ENCODE data around the gene AAMP.
A peak's percentile ranks its signal among the peaks of the same experiment; 100 is the strongest.

Gene AAMP

DNA sequence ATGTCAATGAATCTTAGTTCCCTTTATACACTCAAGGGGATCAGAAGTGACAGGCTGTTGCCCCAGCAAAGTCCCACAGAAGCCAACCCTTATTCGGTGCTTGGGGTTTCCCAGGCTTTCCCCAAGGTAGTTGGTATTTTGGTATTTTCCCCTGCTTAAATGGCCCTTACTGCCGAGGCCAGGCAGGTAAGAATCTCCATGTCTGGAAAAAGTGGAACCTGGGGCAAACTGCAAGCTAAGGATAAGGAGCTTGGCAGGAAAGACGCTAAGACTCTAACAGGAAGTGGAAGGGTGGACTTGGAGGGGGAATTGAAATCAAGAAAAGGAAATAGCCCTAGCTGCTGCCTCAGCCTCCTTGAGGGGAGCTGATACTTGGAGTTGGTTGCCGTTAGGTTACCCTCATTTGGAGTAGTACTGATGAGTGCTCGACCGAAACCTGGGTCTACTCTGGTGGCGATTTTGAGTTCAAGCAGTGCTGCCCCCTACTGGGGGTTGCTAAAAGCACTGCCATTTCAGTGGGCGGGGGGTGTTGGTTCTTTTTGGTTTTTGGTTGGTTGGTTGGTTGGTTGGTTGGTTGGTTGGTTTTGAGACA lies 12.5 kb downstream of the AAMP start:
- DNase-seq: no peak

DNA sequence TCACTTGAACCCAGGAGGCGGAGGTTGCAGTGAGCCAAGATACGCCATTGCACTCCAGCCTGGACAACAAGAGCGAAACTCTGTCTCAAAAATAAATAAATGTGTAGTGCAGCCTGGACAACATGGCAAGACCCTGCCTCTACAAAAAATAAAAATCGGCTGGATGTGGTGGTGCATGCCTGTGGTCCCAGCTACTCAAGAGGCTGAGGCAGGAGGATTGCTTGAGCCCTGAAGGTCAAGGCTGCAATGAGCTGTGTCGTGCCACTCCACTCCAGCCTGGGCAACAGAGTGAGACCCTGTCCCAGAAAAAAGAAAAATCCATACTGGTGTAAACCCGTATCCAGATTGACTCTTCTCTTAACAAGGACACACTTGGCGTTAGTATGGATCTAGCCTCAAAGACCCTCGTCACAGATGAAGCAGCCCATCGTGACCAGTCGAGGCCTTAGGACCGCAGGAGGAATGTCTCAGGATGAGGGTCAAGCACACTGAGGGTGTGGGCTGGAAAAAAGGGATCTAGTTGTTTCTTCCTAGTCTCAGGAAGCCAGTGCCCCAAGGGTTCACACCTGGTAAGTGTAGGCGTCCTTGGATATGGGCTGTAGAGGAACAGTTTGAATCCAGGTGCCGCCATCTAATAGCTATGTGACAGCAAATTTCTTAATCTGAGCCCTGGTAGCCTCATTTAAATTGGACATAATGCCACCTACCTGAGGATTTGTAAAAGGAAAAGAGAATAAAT lies 13.2 kb downstream of the AAMP start:
- DNase-seq: no peak

DNA sequence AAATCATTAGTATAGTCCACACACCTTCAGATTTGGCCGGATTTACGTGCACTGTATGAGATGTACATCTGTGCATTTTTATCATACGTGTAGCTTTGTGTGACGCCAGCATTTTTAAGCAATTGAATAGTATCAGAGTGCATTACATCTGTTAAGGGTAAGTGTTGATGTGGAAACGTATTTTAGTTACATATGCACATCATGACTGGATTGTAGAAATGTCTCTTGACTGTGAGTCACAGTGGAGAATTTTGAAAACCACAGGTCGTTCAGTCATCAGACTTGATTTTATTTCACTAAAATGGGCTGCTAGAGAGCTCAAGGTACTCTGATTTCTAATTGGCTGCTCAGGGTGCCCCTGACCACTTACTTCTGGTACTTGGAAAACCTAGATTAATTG lies 14.5 kb downstream of the AAMP start:
- no peak for DNase-seq

DNA sequence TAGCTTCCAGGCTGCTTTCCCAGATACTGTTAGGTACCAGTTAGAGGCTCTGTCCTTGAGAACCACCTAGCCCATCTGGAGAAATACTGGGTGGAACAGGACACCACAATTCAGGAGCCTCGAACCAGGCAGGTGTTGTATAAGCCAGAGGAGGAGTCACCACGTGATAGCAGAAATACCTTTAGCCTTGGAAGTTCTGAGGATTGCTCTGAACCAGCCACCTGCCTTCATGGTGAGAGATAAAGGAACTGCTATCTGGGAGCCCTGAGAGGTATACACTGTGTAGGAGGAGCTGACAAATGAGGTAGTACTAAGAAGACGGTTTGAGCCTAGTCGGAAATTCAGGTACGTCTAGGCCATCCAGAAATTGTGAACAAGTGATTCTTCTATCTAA lies 16.7 kb downstream of the AAMP start:
- no peak for DNase-seq

DNA sequence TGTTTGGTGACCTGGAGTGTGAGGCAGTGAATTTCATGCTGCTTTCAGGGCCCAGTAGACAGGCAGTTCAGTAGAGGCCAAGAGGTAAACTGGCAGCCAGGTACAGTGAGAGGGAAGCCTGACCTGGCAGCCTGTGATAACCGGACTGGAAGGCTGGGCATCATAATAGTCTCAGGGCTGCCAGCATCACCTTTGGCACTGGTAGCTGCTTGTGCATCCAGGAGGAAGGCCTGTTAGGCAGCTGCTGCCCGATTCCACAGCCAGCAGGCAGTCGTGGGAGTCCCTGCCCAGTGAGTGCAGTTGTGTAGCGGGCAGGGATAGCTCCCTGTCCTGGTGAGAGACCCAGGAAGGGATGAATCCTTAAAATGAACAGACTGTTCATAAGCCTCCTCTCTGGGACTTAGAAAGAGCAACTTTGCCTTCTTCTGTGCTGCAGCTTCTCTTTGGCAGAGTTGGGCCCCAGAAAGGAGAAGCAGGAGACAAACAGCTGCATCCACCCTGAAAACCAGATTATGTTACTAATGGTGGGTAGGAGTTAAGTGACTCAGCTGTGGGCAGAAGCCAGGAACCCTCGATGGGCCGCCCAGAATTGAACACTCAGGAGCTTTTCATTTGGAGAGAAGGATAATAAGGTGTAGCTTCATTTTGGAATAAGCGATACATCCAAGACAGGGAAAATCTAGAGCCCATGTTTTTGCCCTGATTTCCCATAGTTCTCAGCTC lies 17.3 kb downstream of the AAMP start:
- no peak for DNase-seq

DNA sequence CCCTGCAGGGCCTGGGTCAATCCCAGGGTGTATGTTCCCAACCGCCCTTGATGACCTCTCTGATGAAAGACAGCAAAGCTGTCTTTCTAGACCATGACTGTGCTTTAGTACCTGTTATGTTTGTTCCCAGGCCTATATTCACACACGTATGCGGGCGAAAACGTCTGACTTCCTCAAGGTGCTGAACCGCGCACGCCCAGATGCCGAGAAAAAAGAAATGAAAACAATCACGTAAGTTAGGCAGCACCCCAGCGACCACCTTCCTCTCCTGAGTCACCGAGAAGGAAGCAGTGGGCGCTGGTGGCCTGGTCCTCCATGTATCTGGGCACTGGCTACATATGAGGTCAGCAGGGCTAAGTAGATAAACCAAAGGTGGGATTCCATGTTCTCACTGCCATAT lies 20.2 kb downstream of the AAMP start:
- DNase-seq: no peak

DNA sequence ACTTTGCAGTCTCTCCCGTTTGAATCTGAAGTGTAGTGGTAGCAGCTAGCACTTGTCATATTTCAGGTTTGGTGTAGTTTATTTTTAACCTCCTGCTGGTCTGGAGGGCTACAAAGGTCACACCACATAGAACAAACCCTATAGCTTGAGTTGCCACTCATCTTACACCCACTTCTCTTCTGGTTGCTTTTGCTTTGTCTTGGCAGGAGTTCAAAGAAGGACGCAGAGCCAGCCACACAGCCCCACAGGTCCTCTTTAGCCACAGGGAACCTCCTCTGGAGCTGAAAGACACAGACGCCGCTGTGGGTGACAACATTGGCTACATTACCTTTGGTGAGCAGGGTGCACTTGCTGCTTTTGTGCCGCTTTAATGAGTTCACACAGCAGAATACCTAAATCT lies 24.7 kb downstream of the AAMP start:
- DNase-seq: peak; percentile 39

DNA sequence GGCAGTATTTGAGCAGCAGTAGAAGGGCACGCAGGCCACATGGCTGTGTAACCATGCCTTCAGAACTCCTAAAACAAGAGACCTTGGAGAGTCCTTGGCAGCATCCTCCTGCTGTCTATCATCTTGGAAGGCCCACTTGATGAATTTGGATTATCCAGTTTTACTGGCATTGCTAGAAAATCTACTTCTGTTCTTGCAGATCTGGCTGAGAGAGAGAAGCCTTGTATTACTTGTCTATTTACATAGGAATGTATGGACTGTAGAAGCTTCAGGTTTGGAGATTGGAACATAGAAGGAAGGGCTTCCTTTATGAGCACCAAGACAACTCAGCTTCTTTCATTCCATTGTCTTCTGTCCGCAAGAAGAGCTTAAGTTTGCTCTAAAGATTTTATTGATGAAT lies 25.3 kb downstream of the AAMP start:
- DNase-seq: no peak

DNA sequence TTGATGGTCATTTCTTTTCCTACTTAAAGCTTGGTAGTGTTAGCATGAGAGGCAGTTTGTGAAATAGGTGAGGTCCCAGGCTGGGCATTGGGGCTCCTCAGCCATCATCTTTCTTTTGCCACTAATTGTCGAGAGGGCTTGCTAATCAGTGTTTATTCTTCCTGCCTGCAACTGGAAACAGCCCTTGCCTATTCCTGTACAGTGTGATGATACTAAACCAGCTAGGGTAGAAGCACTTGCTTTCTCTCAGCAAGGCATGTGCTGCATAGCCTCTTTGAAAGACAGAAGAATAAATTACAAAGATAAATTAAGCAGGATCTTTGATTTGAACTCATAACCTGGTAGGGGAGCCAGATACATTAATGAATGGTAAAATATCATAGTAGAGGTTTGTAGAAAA lies 25.7 kb downstream of the AAMP start:
- DNase-seq: no peak

DNA sequence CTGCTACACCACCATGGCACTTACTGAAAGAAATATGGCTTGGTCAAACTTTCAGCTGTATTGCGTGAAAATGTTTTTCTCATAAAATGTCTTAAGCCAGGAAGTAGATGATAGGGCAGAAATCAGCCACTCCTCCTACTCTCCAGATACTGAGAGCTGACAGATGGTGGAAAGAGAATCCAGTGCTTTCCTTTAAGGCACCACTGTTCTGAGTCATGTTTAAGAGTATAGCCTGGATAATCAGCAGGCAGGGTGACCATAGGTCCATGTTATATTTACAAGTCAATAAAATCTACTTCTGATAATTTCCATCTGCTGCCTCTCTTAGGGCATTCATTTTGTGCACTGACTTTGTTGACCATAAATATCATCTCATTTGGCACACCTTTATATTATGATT lies 31.1 kb downstream of the AAMP start:
- no peak for DNase-seq

DNA sequence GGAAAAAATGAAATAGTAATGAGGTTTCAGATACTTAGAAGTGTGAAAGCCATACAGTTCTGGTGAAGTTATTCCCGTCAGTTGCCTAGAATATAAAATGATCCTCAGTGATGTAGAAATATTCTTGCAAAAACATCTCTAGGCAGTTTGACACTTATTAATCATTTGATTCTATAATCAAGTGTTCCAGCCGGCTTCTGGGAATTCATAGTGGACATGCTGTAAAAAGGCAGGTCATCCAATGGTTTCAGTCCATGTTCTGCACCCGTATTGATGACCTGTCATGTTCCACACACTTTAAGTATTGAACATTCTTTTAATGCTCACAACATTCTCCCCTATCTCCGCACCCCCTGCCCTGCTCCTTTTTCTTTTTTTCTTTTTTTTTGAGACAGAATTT lies 33.1 kb downstream of the AAMP start:
- DNase-seq: no peak

DNA sequence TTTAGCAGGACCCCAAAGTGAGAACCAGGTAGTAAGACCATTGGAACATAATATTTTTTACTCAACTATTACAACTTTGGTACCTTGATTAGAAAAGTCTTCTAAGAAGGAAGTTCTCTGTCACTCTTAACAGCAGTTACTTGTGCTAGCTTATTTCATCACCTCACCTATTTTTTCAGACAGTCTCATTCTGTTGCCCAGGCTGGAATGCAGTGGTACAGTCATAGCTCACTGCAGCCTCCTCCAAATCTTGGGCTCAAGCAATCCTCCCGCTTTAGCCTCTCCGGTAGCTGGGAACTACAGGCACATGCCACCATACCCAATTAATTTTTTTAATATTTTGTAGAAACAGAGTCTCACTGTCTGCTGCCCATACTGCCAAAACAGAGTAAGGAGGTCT lies 34.9 kb downstream of the AAMP start:
- DNase-seq: no peak

DNA sequence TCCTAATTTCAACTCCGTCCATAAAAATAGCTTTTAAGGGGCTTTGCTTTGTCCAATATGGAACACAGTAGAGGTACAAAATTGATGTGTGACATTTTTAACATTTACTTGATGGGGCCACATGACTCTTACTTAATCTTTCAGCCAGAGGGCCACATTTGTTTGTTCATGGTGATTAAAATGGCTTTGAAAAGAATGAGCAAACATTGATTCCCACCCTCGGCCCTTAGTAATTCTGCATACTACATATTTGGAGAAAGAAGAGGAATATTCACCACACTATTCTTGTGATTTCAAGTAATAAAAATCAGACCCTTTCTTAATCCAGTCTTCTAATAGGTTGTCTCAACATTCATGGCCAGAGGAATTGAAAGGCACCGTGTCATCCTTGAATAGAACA lies 35.4 kb downstream of the AAMP start:
- DNase-seq: no peak

DNA sequence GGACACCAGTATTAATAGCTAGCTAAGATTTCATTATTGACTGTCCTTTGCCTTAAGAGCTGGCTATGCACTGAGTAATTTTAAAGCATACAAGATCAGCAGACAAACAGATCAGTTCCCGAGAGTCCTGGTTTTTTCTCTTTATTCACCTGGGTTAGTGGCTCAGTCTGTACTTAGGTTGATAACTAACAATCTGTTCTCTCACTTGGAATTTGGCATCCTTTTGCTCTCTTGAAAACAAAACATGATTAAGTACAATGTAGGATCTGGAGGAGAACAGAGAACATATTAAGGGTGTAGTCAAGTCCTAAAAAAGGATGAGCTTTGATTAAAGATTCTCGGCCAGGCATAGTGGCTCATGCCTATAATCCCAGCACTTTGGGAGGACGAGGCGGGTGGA lies 36.4 kb downstream of the AAMP start:
- DNase-seq: no peak

DNA sequence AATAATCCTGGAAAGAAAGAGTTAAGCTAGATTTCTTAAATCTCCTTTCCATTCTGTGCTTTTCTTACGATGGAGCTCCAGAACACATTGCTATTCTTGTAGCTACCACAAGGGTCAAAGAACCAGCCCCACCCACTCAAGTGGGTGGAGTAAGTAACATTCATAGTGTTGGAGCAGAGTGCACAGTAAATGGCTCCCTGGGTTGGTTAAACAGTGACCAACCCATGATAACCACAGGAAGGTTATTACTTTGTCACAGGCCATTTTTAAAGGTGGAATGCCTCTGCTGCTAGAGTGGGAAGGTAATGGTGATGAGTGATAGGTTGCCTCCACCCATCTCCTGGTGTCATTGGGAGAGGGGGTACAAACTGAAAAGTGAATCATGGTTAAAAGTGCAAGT lies 39.1 kb downstream of the AAMP start:
- no peak for DNase-seq

DNA sequence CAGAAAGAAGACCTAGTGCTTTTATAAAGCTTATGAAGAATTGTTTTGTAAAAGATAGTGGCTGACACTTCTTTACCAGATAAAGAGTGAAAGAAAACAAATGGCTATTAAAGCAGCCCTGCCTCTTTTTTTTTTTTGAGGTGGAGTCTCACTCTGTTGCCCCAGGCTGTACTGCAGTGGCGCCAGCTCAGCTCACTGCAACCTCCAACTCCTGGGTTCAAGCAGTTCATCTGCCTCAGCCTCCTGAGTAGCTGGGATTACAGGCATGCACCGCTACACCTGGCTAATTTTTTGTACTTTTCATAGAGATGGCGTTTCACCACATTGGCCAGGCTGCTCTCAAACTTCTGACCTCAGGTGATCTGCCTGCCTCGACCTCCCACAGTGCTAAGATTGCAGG lies 40.1 kb downstream of the AAMP start:
- no peak for DNase-seq

DNA sequence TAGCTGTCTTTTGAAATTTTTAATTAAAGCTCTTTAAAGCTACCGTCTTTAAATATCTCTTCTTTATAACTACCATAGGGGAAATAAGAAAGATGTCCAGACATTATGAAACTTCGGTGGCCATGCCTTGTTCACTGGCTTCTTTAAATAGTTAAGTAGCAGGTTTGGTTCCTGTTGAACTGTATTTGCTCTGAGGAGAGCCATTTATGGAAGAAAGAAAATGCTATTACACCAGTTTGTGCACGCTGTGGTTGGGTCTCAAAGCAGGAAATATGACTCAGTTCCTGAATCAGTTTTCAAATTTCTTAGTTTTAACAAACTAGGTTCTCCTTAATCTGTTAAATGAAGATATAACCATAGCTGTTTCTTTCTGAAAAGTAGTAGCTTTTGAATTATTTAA lies 40.7 kb downstream of the AAMP start:
- no peak for DNase-seq

DNA sequence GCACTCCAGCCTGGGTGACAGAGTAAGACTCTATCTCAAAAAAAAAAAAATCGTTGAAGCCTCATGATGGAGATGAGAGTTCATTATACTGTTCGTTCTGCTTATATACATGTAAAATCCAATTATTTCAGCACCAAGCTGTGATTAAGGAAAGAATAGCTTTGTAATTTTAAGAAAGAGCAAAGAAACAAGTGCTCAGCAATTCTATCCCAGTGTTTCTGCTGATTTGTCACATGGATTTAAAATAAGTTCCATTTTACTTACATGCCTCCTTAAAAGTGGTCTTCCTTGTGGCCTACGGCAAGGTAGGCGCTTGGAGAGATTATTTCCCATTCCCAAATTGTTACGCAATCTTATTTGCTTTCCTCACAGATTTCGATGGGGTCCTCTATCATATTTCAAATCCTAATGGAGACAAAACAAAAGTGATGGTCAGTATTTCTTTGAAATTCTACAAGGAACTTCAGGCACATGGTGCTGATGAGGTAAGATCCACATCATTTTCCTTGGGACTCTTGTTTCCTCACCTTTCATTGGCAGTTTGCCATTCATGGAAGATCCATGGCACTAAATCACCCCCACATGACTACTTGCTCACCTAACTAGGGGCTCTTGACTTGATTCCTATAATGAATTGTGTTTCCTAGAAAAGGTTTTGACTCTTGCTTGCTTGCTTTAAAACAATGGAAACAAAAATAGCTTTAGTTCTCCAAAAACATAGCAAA lies 41.4 kb downstream of the AAMP start:
- no peak for DNase-seq

DNA sequence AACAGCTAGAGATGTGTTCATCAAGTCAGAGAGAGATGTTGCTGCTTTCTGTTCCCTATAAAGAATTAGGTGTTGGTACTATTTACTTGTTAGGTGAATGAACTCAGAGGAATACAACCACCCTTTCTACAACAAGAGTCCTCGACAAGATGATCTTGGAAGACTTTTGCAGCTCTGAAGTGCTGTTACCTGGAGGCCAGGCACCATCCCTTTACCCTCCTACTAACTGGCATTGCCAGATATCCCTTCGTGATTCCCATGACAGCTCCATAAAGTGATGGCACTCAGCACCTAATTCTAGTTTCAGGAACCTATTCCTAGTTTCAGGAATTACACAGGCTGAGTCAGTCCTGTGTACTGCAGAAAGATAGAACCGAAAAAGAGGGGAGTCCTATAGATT lies 43.0 kb downstream of the AAMP start:
- no peak for DNase-seq

DNA sequence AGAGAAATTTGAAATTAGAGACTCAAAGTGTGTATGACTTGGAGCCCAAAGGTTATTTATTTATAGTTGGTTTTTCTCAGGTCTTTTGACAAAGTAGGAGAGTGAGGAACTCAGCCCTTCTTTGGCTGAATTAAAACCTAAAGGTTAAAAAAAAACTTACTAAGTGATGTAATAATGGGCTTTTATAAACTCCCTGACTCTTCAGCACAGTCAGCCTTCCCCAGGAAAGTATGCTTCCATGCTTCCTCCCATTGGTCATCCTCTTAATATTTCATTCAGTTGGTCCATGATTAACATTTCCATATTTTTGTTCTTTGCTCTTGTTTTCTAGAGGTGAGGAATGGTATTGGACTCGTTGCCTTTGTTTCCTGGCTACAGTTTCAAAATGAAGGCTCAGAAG lies 45.8 kb downstream of the AAMP start:
- DNase-seq: no peak

DNA sequence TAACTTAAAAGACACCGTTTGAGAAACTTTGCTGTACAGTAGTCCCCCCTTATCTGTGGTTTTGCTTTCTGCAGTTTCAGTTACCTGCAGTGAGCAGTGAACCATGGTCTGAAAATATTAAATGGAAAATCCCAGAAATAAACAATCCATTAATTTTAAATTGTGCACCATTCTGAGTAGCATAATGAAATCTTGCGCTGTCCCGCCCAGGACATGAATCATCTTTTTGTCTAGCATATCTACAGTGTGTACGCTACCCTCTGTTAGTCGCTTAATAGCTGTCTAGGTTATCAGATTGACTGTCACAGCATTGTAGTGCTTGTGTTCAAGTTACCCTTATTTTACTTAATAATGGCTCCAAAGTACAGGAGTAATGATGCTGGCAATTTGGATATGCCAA lies 46.9 kb downstream of the AAMP start:
- DNase-seq: no peak

DNA sequence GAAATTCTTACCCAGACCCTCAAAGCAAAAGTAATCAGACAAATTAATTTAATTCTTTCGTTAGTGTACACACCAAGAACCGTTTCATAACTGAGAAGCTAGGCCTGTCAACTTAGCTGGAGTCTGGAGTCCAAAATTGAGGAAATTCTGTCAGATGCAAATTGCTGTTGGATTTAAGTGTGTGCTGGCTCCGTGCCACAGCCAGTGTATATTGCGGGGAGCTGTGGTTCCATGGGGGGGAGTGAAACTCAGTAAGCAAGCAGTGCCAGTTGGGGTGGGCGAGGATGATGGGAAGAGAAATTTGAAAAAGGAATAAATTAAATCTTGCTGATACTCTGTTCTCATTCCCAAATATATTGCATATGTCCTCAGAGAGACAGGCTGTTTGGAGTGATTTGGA lies 48.9 kb downstream of the AAMP start:
- DNase-seq: no peak

DNA sequence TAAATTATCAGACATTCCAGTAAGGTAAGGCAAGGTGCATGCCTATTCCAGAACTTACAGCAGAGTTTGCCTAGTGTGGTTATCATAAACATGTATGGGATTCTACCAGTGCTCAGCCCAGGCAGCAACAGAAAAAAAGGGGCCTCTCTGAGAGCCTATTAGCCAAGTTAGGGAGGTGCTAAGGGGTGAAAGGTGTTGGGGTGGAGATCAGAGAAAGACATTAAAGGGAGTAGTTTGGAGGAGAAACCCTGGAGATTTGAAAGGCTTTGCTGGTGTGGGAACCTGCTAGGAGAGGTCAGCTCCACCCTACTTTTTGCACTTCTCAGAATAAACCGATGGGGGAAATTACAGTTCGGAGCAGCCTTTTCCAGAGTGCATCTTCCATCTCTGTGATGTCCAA lies 50.0 kb downstream of the AAMP start:
- DNase-seq: no peak
